Ammon's horn (tissue), 1 donor: ENCODE results near the gene PPP6R2.
A peak's percentile ranks its signal among the peaks of the same experiment; 100 is the strongest.

Experiments
- DNase-seq: peaks from one replicate; pipeline ENCODE4 v3.0.0-alpha.2; 2016; ENCODE audit warnings: low spot score

Gene PPP6R2

DNA sequence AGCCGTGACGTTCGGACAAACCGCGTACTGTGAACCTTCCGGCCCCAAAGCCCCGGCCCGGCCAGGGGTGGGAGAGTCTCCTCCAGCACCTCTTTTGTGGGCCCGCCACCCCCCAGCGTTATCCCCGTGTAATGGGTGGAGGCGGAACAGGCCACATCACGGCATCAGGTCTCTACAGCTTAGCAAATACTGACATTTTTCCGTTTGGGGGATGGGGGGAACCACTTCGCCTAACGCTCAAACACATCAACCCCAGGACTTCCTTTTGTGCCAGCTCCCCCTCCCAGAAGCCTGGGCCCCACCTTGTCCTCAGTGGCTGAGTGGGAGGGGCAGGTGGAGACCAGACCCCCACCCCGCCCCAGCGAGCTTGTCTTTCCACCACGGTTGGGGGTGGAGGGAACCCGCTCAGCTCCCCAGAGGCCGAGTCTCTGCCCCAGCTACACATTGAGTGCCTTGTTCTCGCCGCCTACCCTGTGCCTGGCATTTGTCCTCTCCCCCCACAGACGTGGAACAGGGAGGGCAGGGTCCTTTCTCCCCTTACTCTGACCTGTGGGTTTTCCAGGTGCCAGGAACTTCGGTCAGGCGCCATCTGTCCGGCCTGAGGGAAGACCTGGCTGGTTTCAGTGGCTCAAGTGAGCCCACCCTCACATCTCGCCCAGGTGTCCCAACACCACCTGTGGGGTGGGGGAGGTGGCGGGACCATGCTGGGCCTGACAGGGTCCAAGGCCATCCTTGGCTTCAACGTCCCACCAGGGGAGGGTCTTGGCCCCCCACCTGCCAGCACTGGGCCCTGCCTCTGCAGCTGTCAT lies 102.1 kb downstream of the PPP6R2 start:
- DNase-seq = peak; percentile 32

DNA sequence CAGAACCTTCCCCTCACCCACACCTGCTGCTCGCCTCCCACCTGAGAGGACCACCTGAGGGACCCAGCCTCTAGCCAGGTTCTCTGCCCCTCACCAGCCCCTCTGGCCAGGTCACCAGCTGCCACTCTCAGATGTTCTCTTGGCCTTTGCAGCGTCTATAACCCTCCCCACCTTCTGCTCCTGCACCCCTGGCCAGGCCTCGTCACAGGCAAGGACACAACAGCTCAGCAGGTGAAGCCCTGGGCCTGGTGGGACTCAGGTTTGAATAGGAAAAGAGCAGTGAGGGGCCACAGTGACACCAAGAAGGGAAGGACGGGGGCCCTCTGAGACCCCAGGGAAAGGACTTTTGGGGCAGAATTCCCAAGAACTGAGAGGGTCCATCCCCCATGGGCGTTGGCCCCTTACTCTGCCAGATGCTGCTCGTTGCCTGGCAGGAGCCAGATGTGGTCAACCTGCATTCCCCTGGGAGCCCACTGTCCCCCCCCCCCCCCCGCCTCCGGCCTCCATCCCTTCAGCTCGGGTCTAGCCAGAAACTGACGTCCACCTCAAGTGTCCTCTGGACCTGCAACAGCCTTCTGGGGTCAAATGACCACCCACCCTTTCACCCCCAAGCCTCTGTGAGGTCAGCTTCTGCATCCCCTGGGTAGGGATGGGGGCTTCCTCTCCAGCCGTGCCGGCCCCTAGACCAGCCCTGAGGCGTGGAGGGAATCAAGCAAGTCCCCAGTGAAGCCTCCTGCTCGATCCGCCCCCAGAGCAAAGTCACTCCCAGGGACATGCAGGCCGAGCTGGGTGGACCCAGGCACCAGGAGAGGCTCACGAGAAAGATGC lies 103.0 kb downstream of the PPP6R2 start:
- no peak for DNase-seq

DNA sequence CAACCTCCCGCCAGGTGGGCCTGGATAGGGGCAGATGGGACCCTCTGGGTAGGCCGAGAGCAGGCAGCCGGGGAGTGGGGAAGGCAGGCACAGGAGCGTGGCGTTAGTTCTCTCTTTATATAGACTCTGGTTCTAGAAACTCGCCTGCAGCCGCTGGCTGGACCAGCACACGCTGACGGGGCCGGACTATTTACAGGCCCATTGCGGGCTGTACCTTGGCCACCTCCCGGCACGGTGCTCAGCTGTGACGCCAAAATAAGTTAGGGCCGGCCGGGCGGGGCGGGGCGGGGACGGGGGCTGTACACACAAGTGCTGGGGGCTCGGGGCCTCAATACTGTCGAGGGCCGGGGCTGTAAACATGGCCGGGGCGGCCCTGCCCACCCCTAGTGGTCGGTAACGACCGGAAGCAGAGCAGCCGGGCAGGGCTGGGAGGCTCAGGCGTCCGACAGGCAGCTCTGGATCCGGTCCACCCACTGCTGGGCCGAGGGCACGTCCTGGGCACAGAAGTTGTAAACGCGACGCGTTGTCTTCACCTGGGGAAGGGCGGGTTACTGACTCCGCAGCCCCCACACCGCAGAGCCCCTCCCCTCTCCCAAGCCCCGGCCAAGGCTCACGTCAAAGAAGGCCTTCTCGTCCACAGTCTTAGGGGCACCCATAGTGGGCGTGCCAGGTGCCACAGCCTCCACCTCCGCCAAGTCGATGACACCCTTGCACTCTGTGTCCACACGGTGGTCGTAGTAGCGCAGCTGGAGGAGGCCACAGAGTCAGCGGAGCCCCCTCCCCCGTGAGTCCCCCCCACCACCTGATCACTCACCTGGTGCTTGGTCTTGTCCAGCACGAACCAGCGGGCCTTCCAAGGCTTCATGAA lies 103.8 kb downstream of the PPP6R2 start:
- no peak for DNase-seq

DNA sequence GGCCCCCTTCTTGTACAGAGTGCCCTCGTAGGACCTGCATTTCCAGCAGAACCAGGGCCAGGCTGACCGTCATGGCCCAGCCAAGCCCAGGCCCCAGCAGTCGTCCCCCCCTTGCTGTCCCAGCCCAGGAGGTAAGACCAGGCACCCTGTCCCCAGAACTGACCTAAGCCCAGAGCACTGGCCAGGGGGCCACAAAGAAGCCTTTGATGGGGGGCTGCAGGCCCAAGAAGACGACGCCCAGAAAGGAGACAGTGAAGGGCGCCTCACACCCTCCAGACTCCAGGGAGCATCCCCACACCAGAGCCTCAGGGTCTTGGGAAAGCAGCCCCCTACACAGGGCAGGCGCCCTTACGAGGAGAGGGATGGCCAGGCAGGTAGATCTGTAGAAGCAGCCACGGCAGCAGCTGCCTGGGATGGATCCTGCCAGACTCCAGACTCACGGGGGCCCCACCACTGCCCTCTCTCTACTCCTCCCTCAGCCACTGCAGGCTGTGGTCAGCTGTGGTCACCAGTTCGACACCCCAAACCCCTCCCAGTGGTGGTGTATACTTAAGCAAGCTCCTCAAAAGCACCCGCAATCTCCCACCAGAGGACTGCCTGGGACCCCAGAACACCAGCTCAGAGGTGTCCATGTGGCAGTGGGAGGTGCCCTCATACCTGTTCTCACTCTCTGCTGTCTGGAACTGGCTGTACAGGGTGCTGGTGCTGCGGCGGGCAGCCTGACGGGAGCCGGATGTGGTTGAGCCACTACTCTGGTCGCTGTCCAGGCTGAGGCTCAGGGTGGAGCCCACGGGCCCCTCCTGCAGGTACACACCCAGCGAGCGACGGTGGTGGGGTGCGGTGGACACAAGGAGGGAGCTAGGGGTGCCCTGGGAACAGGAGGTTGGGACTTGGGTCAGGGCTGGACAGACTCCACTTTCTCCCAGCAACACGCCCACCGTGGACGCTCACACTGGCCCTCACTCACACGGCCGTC lies 104.7 kb downstream of the PPP6R2 start:
- no peak for DNase-seq

DNA sequence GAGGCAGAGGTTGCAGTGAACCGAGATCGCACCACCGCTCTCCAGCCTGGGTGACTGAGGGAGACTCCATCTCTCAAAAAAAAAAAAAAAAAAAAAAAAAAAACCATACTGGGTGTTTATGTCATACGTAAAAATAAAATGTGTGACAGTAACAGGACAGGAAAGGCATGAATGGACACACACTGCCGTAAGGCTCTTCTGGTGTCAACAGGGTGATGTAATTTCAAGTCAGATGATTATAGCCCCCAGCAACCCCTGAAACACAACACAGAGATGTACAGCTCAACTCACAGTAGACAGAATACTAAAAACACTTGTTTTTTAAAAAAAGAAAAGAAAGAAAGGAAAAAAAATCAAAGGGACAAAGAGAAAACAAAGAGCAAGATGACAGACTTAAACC lies 109.5 kb downstream of the PPP6R2 start:
- DNase-seq = no peak

DNA sequence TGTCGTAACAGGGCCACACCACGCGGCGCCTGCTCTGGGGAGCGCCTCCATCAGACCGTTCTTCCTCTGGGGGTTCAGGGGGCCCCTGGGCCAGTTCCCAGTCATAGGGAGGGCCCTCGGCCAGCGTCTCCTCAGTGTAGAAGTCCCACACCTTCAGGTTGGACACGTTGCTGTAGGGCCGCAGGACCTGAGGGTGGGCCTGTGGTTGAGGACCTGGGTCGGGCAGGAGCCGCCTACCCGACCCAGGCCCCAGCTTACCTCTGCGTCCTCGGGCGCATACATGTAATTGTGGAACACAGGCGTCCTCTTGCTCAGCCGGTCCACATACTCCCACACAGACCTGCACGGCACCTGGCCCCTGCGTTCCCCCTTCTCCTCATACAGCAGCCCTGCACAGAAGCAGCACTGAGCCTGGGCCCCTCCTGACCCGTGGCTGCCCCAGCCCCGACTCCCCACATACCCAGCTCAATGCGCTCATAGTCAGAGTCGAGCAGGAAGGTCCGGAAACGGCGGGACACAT lies 111.5 kb downstream of the PPP6R2 start:
- no peak for DNase-seq

DNA sequence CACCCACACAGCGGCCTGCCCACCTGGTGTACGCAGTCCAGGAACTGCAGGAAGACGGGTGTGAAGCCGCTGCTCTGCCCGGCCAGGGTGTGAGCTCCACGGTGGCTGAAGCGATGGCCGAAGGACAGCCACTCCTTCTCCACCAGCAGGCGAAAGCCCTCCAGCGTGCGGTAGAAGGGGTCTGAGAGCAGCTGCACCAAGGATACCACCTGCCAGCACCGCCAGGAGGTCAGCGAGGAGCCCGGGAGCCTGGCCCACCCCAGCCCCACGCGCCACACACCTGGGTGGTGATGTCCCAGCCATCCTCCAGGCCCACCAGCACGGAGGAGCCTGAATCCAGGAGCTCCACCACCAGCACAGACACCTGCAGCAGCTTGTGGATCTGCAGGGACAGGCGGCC lies 112.1 kb downstream of the PPP6R2 start:
- no peak for DNase-seq

DNA sequence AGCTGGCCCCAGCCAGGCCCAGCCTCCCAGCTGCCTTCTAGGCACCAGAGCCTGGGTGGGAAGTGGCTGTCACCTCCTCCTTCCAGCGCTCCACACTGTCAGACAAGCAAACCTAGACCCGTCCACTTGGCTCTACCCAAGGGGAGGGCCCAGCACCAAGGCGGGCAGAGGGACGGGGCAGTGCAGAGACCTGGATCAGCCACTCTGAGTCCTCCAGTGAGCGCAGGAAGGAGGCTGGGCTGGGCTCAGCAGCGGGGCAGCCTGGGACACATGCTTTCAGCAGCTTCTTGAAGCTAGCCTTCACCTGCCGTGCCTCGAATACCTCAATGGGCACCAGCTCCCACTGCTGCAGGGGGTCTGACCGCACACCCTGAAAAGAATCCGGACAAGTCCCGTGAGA lies 112.9 kb downstream of the PPP6R2 start:
- no peak for DNase-seq

DNA sequence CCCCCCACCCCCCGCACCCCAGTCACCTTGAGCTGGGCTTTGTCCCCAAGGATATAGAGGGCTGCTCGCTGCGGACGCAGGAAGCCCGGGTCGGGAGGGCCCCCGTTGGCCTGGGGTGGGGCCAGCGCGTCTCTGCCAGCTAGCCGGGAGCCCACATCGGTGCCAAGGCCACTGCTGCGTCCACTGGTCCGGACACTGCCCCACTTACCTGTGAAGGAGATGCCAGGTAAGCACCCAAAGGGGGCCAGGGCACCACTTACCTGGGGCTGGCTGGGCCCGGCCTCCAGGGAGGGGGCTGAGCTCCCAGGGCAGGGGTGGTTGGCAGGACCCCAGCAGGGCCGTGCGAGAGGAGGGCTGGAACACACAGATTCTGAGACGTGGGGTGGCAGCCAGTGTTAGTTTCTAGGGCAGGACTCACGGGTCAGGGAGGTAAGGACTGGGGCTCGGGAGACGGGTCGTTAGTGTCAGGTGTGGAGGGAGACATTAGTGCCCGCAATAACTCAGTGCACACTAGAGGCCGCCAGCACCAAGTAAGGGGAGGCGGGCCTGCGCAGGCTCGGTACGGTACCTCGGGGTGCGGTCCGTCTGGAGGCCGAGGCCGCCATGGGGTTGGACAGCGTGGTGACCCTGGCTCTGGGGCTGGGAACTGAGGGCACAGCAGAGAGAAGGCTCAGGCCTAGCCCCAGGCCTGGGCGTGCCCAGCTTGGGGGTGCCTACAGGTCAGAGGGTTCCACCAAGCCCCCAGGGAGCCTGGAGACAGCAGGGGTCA lies 113.5 kb downstream of the PPP6R2 start:
- no peak for DNase-seq

DNA sequence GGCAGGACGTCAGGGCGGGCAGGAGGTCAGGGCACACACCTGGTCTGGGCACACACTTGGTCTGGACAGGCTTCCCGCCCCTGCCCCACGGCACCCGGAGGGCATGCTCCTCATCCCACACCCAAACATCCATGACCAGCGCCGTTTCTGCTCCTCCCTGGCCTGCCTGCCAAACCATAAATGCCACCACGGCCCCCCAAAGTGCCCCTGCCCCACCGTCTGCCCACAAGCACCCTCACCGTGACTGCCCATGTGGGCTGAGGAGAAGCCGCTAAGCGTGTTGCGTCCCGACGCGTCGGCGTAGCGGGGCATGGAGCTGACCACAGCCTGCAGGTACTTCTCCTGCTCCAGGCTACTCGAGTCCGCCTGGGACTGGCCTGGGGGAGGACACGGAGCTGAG lies 115.9 kb downstream of the PPP6R2 start:
- DNase-seq = no peak

DNA sequence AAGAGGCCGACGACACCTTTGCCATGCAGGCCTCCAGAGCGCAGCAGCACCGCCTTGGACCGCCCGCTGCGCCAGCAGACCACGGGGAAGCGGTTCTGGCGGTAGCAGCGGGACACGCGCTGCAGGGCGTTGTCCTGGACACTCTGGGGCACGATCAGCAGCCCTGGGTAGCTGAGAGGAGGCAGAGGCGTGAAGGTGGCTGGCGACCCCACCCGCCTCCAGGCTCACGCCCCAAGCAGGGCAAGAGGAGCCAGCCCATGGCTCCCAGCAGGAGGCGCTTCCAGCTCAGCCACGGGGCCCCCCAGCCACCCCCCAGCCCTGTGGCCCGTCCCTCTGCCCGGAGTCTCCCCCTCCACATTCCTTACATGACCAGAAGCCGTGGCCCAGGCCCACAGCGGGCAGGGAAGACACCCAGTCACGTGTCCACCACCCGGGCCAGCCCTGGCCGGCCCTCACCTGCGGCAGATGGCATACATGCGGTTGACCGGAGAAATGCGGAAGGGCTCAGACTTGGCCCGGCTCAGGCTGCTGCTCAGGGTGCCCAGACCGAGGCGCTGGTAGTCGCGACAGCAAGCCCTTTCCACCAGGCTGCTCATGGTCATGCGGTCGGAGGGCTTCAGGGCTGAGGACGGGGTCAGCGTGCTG lies 116.5 kb downstream of the PPP6R2 start:
- no peak for DNase-seq

DNA sequence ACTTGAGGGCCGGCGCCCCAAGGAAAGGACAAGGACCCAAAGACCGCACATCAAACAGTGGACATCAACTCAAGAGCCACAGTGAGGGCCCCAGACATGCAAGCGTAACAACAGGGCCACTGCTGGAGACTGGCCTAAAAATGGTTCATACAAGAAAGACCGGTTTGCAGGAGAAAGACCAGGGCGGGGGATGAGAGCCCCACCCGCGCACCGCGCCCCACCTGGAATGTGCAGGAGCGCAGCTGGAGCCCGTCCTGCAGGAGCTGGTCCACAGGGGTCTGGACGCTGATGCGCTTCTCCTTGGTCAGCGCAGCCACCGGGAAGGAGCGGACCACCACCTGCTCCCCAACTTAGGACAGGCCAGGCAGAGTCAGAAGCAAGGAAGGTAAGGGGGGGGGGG lies 117.8 kb downstream of the PPP6R2 start:
- DNase-seq = no peak

DNA sequence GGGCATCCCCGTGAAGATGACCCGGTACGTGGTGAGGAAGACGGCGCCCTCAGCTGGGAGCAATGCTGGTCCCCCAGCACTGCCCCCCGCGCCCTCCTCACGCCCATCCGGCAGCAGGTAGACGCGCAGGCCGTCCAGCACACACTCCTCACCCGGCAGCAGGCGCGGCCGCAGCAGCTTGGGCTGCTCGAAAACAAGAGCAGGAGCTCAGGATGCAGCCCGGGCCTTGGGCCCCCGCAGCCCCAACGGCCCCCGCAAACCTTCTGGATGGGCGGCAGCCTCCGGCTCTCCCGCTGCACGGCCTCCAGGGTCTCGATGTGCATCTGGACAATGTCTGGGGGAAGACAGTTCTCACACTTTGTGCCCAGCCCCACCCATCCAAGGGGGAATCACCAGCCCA lies 118.4 kb downstream of the PPP6R2 start:
- no peak for DNase-seq

DNA sequence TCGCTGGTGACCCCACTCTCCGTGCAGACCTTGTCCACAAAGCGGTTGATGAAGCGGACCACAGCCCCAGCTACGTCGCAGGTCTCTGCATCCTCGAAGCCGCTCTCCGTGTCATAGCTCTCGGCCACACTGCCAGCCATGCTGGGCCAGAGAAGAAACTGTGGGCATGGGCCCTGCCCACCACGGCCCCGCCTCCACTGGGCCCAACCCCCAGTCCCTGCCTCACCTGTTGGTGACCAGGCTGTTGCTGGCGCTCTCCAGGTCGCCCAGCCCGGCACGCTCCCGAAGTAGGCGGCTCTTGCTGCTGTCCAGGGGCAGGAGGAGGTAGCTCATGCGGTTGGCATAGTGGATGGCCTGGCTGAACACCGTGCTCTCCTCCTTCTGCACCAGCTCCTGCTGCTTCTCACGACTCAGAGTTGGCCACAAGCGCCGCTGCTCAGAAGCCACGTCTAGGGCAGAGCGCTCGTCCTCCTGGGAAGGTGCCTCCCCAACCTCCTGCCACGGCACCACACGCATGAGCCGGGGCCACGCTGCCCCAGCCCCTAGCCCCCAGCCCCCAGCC lies 118.9 kb downstream of the PPP6R2 start:
- no peak for DNase-seq

DNA sequence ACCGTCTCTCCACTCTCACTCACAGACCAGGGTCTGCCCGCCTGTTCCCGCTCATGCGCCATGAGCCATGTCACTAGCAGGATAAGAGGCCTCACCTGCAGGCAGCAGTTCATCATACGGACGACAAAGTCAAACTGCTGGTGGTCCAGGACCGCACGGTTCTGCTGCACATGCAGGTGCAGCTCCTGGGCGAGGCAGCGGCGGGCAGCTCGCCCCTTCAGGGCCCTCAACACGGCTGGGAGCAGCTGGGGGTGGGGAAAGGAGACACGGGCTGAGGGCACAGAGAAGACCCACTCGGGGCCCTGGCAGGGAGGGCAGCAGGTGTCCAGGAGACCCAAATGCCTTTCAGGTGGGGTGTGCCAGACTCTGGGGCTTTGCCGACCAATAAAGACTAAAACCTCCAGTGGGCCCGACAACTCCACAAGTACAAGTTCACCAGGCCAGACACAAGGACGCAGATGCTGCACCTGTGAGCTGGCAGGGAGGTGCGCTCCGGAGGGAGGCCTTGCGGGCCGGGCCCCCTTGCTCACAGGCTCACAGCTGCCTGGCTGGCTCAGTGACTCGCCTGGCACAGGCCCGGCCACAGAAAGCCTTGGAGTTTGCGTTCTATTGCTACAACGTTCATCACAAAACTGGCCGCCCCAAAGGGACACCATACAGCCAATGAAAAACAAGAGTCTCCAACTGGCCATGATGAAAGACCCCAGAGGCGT lies 120.2 kb downstream of the PPP6R2 start:
- DNase-seq = no peak

DNA sequence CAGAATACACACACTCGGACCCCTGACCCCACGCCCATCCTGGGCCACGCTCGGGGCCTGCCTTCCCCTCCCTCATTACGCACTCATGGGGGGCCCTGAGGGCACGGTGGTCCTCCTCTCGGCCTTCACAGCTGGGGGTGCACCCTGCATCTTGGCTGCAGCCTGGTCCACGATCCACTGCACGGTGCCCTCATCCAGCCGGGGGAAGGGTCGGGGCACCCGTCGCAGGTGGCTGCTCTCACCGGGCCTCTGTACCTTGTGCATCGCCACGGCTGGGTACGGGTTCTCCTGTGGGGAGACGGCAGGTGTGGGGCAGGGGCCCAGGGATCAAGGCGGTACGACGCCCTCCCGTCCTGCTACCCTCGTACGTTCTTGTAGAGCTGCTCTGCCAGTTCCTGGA lies 121.3 kb downstream of the PPP6R2 start:
- DNase-seq = no peak

DNA sequence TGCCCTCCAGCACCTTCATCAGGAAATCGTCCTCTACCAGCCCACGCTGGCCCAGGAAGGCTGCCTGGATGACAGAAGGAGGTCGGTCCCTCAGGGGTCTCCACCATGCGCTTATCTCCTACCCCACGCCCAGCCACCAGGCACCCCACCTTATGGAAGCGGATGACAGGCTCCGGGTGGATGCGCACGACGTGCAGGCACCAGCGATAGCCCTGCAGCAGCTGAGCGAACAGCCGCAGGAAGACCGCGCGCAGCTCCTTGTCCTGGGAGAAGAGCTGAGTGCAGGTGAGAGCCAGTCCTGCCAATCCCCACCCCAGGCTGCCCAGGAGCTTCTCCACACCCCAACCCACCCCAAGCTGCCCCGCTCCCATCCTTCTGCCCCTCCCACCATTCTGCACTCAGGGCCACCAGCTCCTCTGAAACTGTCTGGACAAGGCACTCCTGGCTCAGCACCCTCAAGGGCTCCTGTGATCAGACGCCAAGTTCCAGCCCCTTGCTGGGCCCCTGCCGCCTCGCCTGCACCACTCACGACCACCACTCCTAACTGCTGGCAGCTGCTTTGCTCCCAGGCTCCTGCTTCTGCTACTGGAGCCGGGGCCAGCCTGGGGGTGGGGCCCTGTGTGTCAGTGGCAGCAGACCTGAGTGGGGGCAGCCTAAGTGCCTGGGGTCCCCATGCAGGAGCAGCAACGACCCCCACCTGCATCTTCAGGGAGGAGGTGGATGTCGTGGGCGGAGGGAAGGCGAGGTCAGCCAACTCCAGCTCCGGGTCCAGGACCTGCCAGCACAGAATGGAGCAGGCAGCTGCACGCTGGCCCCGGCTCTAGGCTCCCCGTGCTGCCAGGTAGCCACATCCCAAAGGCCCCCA lies 122.2 kb downstream of the PPP6R2 start:
- no peak for DNase-seq

DNA sequence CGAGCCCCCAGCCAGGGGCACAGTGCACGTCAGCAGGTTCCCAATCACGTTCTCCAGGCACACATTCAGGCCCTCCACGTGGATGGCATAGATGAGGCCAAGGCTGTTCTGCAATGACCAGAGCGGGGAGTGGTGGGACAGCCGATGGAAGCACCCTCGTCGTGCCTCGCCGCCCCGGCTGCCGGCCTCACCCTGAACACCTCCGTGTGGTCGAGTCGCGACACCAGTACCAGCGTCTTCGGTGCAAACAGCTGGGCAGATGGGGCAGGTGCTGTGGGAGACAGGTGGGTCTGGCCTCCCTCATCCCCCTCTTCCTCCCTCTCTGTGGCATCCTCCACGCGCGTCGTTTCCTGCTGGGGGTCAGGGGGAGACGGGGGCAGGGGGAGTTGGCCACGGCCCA lies 124.2 kb downstream of the PPP6R2 start:
- no peak for DNase-seq
